ENCODE results near the gene SRSF5. TPM values are rescaled to one million over a fixed set of nuclear protein-coding genes. Genes with fewer than 3 reads are reported as not detected.

SRSF5 gene
- total and polyA plus RNA-seq, 2 of the 13 experiments (the other 11 are each of a cell fraction or from before 2014, with no cell fraction given), result 189 to 277 TPM

DNA sequence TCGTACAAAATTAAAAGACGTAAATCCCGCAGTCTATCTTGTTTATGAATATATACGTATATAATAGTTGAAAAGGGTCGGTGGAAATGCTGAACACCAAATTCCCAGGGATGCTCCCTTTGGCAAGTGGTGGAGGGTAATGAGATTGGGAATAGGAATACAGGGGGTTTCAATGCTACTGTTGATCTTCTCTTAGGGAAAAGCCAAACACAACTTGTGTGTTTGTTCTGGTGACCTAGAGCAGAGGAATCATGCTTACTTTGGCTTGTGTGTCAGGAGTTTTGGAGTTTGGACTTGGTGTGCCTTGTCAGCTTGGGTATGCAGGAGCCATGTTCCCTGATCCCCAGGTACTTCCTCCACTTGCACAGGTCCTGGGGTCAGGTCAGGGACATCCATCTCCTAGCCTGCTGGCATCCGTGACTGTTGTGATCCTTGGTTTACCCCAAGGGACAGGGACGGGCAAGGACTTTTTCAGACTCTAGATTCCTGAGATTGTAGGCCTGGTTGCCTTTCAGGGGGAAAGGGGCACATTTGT is 26.0 kb downstream of the SRSF5 start (continued):
- TF ChIP-seq, protein P1, sequence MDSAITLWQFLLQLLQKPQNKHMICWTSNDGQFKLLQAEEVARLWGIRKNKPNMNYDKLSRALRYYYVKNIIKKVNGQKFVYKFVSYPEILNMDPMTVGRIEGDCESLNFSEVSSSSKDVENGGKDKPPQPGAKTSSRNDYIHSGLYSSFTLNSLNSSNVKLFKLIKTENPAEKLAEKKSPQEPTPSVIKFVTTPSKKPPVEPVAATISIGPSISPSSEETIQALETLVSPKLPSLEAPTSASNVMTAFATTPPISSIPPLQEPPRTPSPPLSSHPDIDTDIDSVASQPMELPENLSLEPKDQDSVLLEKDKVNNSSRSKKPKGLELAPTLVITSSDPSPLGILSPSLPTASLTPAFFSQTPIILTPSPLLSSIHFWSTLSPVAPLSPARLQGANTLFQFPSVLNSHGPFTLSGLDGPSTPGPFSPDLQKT (CRISPR knock-in tag; IDR thresholded peaks at IDR 0.05; ENCODE audit: borderline replicate concordance), result no peak
- TF ChIP-seq, protein P2, sequence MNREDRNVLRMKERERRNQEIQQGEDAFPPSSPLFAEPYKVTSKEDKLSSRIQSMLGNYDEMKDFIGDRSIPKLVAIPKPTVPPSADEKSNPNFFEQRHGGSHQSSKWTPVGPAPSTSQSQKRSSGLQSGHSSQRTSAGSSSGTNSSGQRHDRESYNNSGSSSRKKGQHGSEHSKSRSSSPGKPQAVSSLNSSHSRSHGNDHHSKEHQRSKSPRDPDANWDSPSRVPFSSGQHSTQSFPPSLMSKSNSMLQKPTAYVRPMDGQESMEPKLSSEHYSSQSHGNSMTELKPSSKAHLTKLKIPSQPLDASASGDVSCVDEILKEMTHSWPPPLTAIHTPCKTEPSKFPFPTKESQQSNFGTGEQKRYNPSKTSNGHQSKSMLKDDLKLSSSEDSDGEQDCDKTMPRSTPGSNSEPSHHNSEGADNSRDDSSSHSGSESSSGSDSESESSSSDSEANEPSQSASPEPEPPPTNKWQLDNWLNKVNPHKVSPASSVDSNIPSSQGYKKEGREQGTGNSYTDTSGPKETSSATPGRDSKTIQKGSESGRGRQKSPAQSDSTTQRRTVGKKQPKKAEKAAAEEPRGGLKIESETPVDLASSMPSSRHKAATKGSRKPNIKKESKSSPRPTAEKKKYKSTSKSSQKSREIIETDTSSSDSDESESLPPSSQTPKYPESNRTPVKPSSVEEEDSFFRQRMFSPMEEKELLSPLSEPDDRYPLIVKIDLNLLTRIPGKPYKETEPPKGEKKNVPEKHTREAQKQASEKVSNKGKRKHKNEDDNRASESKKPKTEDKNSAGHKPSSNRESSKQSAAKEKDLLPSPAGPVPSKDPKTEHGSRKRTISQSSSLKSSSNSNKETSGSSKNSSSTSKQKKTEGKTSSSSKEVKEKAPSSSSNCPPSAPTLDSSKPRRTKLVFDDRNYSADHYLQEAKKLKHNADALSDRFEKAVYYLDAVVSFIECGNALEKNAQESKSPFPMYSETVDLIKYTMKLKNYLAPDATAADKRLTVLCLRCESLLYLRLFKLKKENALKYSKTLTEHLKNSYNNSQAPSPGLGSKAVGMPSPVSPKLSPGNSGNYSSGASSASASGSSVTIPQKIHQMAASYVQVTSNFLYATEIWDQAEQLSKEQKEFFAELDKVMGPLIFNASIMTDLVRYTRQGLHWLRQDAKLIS (CRISPR knock-in tag; IDR thresholded peaks at IDR 0.05), result no peak
- 0 out of 2 replicates have a peak, but pooled peaks have one; percentile 30 for TF ChIP-seq NCOA2 (CRISPR knock-in tag; IDR thresholded peaks at IDR 0.05)
- no peak for TF ChIP-seq MTF1 (CRISPR knock-in tag; IDR thresholded peaks at IDR 0.05)
- peak; percentile 70; the same call in 1 of the 2 replicates for TF ChIP-seq HDAC1 (CRISPR knock-in tag; IDR thresholded peaks at IDR 0.05)
- TF ChIP-seq, protein P3, sequence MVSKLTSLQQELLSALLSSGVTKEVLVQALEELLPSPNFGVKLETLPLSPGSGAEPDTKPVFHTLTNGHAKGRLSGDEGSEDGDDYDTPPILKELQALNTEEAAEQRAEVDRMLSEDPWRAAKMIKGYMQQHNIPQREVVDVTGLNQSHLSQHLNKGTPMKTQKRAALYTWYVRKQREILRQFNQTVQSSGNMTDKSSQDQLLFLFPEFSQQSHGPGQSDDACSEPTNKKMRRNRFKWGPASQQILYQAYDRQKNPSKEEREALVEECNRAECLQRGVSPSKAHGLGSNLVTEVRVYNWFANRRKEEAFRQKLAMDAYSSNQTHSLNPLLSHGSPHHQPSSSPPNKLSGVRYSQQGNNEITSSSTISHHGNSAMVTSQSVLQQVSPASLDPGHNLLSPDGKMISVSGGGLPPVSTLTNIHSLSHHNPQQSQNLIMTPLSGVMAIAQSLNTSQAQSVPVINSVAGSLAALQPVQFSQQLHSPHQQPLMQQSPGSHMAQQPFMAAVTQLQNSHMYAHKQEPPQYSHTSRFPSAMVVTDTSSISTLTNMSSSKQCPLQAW (CRISPR knock-in tag; IDR thresholded peaks at IDR 0.05), result 0 out of 2 replicates have a peak, but pooled peaks have one; percentile 50
- TF ChIP-seq ELF3 (CRISPR knock-in tag; IDR thresholded peaks at IDR 0.05), result peak; percentile 93
- no peak for TF ChIP-seq ZNF382 (CRISPR knock-in tag; IDR thresholded peaks at IDR 0.05; ENCODE audit: borderline replicate concordance)
- no peak for TF ChIP-seq ZNF550 (CRISPR knock-in tag; IDR thresholded peaks at IDR 0.05; ENCODE audit: borderline replicate concordance)
- TF ChIP-seq, protein P4, sequence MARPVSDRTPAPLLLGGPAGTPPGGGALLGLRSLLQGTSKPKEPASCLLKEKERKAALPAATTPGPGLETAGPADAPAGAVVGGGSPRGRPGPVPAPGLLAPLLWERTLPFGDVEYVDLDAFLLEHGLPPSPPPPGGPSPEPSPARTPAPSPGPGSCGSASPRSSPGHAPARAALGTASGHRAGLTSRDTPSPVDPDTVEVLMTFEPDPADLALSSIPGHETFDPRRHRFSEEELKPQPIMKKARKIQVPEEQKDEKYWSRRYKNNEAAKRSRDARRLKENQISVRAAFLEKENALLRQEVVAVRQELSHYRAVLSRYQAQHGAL (CRISPR knock-in tag; IDR thresholded peaks at IDR 0.05; ENCODE audit: not compliant biosample characterization), result no peak
- TF ChIP-seq, protein P5, sequence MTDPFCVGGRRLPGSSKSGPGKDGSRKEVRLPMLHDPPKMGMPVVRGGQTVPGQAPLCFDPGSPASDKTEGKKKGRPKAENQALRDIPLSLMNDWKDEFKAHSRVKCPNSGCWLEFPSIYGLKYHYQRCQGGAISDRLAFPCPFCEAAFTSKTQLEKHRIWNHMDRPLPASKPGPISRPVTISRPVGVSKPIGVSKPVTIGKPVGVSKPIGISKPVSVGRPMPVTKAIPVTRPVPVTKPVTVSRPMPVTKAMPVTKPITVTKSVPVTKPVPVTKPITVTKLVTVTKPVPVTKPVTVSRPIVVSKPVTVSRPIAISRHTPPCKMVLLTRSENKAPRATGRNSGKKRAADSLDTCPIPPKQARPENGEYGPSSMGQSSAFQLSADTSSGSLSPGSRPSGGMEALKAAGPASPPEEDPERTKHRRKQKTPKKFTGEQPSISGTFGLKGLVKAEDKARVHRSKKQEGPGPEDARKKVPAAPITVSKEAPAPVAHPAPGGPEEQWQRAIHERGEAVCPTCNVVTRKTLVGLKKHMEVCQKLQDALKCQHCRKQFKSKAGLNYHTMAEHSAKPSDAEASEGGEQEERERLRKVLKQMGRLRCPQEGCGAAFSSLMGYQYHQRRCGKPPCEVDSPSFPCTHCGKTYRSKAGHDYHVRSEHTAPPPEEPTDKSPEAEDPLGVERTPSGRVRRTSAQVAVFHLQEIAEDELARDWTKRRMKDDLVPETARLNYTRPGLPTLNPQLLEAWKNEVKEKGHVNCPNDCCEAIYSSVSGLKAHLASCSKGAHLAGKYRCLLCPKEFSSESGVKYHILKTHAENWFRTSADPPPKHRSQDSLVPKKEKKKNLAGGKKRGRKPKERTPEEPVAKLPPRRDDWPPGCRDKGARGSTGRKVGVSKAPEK (CRISPR knock-in tag; IDR thresholded peaks at IDR 0.05; ENCODE audit: borderline replicate concordance), result peak; percentile 78; the same call in 1 of the 2 replicates
- TF ChIP-seq, protein P6, sequence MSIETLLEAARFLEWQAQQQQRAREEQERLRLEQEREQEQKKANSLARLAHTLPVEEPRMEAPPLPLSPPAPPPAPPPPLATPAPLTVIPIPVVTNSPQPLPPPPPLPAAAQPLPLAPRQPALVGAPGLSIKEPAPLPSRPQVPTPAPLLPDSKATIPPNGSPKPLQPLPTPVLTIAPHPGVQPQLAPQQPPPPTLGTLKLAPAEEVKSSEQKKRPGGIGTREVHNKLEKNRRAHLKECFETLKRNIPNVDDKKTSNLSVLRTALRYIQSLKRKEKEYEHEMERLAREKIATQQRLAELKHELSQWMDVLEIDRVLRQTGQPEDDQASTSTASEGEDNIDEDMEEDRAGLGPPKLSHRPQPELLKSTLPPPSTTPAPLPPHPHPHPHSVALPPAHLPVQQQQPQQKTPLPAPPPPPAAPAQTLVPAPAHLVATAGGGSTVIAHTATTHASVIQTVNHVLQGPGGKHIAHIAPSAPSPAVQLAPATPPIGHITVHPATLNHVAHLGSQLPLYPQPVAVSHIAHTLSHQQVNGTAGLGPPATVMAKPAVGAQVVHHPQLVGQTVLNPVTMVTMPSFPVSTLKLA (IDR thresholded peaks at IDR 0.05), result no peak
- TF ChIP-seq, protein P7, sequence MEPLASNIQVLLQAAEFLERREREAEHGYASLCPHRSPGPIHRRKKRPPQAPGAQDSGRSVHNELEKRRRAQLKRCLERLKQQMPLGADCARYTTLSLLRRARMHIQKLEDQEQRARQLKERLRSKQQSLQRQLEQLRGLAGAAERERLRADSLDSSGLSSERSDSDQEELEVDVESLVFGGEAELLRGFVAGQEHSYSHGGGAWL (CRISPR knock-in tag; IDR thresholded peaks at IDR 0.05), result no peak
- no peak for TF ChIP-seq ZNF207 (IDR thresholded peaks at IDR 0.05; ENCODE audit: borderline replicate concordance)
- TF ChIP-seq, protein P8, sequence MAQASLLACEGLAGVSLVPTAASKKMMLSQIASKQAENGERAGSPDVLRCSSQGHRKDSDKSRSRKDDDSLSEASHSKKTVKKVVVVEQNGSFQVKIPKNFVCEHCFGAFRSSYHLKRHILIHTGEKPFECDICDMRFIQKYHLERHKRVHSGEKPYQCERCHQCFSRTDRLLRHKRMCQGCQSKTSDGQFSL (CRISPR knock-in tag; IDR thresholded peaks at IDR 0.05), result no peak
- no peak for TF ChIP-seq ZNF20 (CRISPR knock-in tag; IDR thresholded peaks at IDR 0.05)

All from HepG2 (cell line).